HG03457 (cell line): ENCODE results near the gene SEMA4A.

Experiments
- ATAC-seq: cut with Tn5 transposase; IDR thresholded peaks from one replicate; pipeline ENCODE4 v1.9.1; 2021; ENCODE audit warnings: moderate number of reproducible peaks; ENCODE audit not compliant: unreplicated experiment

The SEMA4A gene

DNA sequence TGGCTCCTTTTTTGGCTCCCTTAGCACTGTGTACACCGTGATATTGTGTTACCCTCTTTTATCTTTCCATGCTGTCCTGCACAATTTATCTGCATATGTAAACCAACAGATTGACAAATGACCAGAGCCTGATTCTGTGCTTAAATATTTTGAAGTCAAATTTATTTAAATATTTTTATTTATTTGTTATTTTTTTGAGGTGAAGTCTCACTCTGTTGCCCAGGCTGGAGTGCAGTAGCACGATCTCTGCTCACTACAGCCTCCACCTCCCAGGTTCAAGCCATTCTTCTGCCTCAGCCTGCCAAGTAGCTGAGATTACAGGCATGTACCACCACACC is 72.3 kb downstream of the SEMA4A start:
- no peak for ATAC-seq

GRCh38 chr1:156226116-156226538 is 72.7 kb downstream of the SEMA4A start:
- peak; percentile 35 for ATAC-seq

DNA sequence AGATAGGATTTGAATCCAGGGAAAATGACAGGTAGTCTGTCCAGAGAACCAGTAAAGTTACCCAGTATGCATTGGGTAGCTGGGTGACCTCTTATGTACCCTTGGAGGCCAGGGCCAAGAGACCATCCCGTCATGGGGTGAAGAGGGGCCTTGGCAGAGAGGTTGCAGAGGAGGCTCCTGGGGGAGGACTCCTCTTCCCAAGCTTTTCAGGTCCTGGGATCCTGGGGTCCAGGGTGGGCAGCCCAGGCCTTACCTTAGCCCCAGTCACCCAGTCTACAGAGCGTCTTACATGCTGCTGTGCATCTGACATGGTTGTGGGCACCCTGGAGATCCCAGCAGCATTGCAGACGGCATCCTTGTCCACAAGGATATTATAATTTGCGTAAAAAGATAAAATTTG is 73.4 kb downstream of the SEMA4A start:
- ATAC-seq = no peak
